HUES6 (cell line): Measurements from ENCODE around the gene ATP10A.

ENCODE experiments used
- H3K27ac ChIP-seq: 2 replicates; pipeline ENCODE4 v1.7.0; 2013; ENCODE audit warnings: low read depth, mild to moderate bottlenecking, low read length, inconsistent platforms
- H3K27me3 ChIP-seq: 2 replicates; pipeline ENCODE4 v1.6.1; 2013; ENCODE audit warnings: low read length; ENCODE audit not compliant: control insufficient read depth, insufficient read depth
- H3K36me3 ChIP-seq: 2 replicates; pipeline ENCODE4 v1.6.1; 2013; ENCODE audit warnings: low read length; ENCODE audit not compliant: control insufficient read depth, insufficient read depth
- H3K4me1 ChIP-seq: 2 replicates; pipeline ENCODE4 v1.6.1; 2013; ENCODE audit warnings: low read length; ENCODE audit not compliant: control insufficient read depth, insufficient read depth
- H3K4me3 ChIP-seq: 2 replicates; pipeline ENCODE4 v1.5.1; 2013; ENCODE audit warnings: low read depth, low read length
- H3K9ac ChIP-seq: one replicate; pipeline ENCODE4 v1.6.1; 2013; ENCODE audit warnings: mild to moderate bottlenecking, low read length
- H3K9me3 ChIP-seq: 2 replicates; pipeline ENCODE4 v1.6.1; 2013; ENCODE audit warnings: low read depth, low read length; ENCODE audit not compliant: control insufficient read depth, insufficient read depth

Gene ATP10A

GRCh38 chr15:25899870-25900269 is 36.7 kb upstream of the ATP10A start:
- no peaks in the 10 kb centered on the region for H3K9me3 ChIP-seq
- H3K4me3 ChIP-seq, result no peak overlapping the region
- peaks cover 8% of the 10 kb centered on the region; the same call in 1 of the 2 replicates for H3K4me1 ChIP-seq
- no peak overlapping the region for H3K27ac ChIP-seq
- H3K9ac ChIP-seq, result no peak overlapping the region
- no peaks in the 10 kb centered on the region for H3K27me3 ChIP-seq
- no peaks in the 10 kb centered on the region for H3K36me3 ChIP-seq

GRCh38 chr15:25897658-25898057 is 34.5 kb upstream of the ATP10A start:
- H3K27me3 ChIP-seq, result no peaks in the 10 kb centered on the region
- no peaks in the 10 kb centered on the region for H3K9me3 ChIP-seq
- H3K4me1 ChIP-seq, result no peaks in the 10 kb centered on the region
- H3K27ac ChIP-seq, result no peak overlapping the region
- no peak overlapping the region for H3K4me3 ChIP-seq
- H3K9ac ChIP-seq, result no peak overlapping the region
- H3K36me3 ChIP-seq, result no peaks in the 10 kb centered on the region

GRCh38 chr15:25894371-25894902 is 31.3 kb upstream of the ATP10A start:
- Histone ChIP-seq H3K9me3 (no peaks in the 10 kb centered on the region), H3K4me3 (no peak overlapping the region), H3K9ac (no peak overlapping the region), H3K36me3 (no peaks in the 10 kb centered on the region), H3K27me3 (no peaks in the 10 kb centered on the region), H3K27ac (no peak overlapping the region), H3K4me1 (no peaks in the 10 kb centered on the region)

- H3K4me1 ChIP-seq, result no peaks in the 10 kb centered on the region
- no peak overlapping the region for H3K27ac ChIP-seq
- no peaks in the 10 kb centered on the region for H3K9me3 ChIP-seq
- H3K4me3 ChIP-seq, result no peak overlapping the region
- H3K27me3 ChIP-seq, result no peaks in the 10 kb centered on the region
- no peaks in the 10 kb centered on the region for H3K36me3 ChIP-seq
- no peak overlapping the region for H3K9ac ChIP-seq
Observed at GRCh38 chr15:25893596-25893995, 30.5 kb upstream of the ATP10A start.

GRCh38 chr15:25892126-25892525 is 29.0 kb upstream of the ATP10A start:
- H3K9me3 ChIP-seq, result no peaks in the 10 kb centered on the region
- H3K27me3 ChIP-seq, result no peaks in the 10 kb centered on the region
- no peaks in the 10 kb centered on the region for H3K36me3 ChIP-seq
- no peaks in the 10 kb centered on the region for H3K4me1 ChIP-seq
- no peak overlapping the region for H3K27ac ChIP-seq
- no peak overlapping the region for H3K9ac ChIP-seq
- H3K4me3 ChIP-seq, result no peak overlapping the region

- H3K9ac ChIP-seq, result no peak overlapping the region
- H3K27me3 ChIP-seq, result no peaks in the 10 kb centered on the region
- no peak overlapping the region for H3K4me3 ChIP-seq
- no peaks in the 10 kb centered on the region for H3K9me3 ChIP-seq
- no peaks in the 10 kb centered on the region for H3K4me1 ChIP-seq
- no peak overlapping the region for H3K27ac ChIP-seq
- H3K36me3 ChIP-seq, result no peaks in the 10 kb centered on the region
Observed at GRCh38 chr15:25891081-25891480, 28.0 kb upstream of the ATP10A start.

- Histone ChIP-seq H3K9ac (no peak overlapping the region), H3K27me3 (no peaks in the 10 kb centered on the region), H3K27ac (no peak overlapping the region), H3K36me3 (no peaks in the 10 kb centered on the region), H3K9me3 (no peaks in the 10 kb centered on the region), H3K4me1 (no peaks in the 10 kb centered on the region), H3K4me3 (no peak overlapping the region)
Observed at GRCh38 chr15:25890529-25890928, 27.4 kb upstream of the ATP10A start.

- Histone ChIP-seq H3K4me3 (no peak overlapping the region), H3K4me1 (no peaks in the 10 kb centered on the region), H3K27me3 (no peaks in the 10 kb centered on the region), H3K9ac (no peak overlapping the region), H3K9me3 (no peaks in the 10 kb centered on the region), H3K27ac (no peak overlapping the region), H3K36me3 (no peaks in the 10 kb centered on the region)
Observed at GRCh38 chr15:25887870-25888269, 24.7 kb upstream of the ATP10A start.

- Histone ChIP-seq H3K27ac (no peak overlapping the region), H3K27me3 (no peaks in the 10 kb centered on the region), H3K4me1 (no peaks in the 10 kb centered on the region), H3K9ac (no peak overlapping the region), H3K36me3 (no peaks in the 10 kb centered on the region), H3K9me3 (no peaks in the 10 kb centered on the region), H3K4me3 (no peak overlapping the region)
Observed at GRCh38 chr15:25886498-25887140, 23.5 kb upstream of the ATP10A start.

GRCh38 chr15:25884370-25884769 is 21.2 kb upstream of the ATP10A start:
- no peaks in the 10 kb centered on the region for H3K27me3 ChIP-seq
- no peaks in the 10 kb centered on the region for H3K4me1 ChIP-seq
- no peak overlapping the region for H3K9ac ChIP-seq
- no peaks in the 10 kb centered on the region for H3K36me3 ChIP-seq
- H3K4me3 ChIP-seq, result no peak overlapping the region
- no peaks in the 10 kb centered on the region for H3K9me3 ChIP-seq
- no peak overlapping the region for H3K27ac ChIP-seq

- Histone ChIP-seq H3K4me3 (no peak overlapping the region), H3K27me3 (no peaks in the 10 kb centered on the region), H3K36me3 (no peaks in the 10 kb centered on the region), H3K9ac (no peak overlapping the region), H3K9me3 (no peaks in the 10 kb centered on the region), H3K4me1 (no peaks in the 10 kb centered on the region), H3K27ac (no peak overlapping the region)
Observed at GRCh38 chr15:25883463-25884259, 20.5 kb upstream of the ATP10A start.
